ENCODE measurements around the gene SLC12A1.

DNA sequence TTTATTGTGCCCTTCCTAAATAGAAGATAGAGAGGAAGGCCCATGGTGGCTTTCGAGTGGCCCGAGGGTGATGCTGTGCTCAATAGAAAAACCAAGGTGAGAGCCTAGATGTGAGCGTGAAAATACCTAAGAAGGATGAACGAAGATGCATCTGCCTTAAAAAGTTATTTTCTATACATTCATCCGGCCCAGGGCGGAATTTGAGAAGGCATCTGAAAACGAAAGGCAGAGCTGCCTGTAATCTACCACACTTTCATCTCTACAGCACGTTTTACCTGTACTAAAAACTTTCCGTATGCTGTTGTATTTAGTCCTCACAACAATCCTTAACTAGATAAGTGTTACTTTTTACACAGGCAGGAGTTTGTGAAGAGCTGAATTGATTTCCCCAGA lies 126.5 kb downstream of the SLC12A1 start:
- TF ChIP-seq, protein P1, sequence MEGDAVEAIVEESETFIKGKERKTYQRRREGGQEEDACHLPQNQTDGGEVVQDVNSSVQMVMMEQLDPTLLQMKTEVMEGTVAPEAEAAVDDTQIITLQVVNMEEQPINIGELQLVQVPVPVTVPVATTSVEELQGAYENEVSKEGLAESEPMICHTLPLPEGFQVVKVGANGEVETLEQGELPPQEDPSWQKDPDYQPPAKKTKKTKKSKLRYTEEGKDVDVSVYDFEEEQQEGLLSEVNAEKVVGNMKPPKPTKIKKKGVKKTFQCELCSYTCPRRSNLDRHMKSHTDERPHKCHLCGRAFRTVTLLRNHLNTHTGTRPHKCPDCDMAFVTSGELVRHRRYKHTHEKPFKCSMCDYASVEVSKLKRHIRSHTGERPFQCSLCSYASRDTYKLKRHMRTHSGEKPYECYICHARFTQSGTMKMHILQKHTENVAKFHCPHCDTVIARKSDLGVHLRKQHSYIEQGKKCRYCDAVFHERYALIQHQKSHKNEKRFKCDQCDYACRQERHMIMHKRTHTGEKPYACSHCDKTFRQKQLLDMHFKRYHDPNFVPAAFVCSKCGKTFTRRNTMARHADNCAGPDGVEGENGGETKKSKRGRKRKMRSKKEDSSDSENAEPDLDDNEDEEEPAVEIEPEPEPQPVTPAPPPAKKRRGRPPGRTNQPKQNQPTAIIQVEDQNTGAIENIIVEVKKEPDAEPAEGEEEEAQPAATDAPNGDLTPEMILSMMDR (conservative IDR thresholded peaks at IDR 0.05; ENCODE audit: low read length), result no peak
- TF ChIP-seq EZH2phosphoT487 (IDR thresholded peaks at IDR 0.05; ENCODE audit: borderline replicate concordance, low read depth, low read length), result no peak

Data from OCI-LY7 (cell line).